Central memory CD8-positive, alpha-beta T cell (primary cell): ENCODE measurements around the gene ERC2.

Experiments
- ATAC-seq: fragments of 150-1000 bp; cut with Tn5 transposase; replicated peaks from 2 replicates; pipeline ENCODE4 v1.10.0; 2022; ENCODE audit warnings: mild to moderate bottlenecking, moderate FRiP score, moderate number of reproducible peaks; ENCODE audit not compliant: poor library complexity, severe bottlenecking; ENCODE audit errors: extremely low read depth
- DNase-seq, 2 donors: peaks; one replicate each; pipeline ENCODE4 v3.0.0; 2021; ENCODE audit warnings: low spot score in 2 of 2
- H3K27ac Mint-ChIP-seq: one replicate; pipeline ENCODE4 v1.8.0; 2022; ENCODE audit warnings: low read depth, mild to moderate bottlenecking, moderate library complexity, mixed read lengths
- H3K27me3 Mint-ChIP-seq: one replicate; pipeline ENCODE4 v1.8.0; 2022; ENCODE audit warnings: mixed read lengths
- H3K36me3 Mint-ChIP-seq: one replicate; pipeline ENCODE4 v1.8.0; 2022; ENCODE audit warnings: mild to moderate bottlenecking, moderate library complexity, mixed read lengths; ENCODE audit not compliant: insufficient read depth
- H3K4me1 Mint-ChIP-seq: one replicate; pipeline ENCODE4 v1.8.0; 2022; ENCODE audit warnings: mixed read lengths
- H3K4me3 Mint-ChIP-seq: one replicate; pipeline ENCODE4 v1.8.0; 2022; ENCODE audit warnings: mild to moderate bottlenecking, moderate library complexity, mixed read lengths
- H3K9me3 Mint-ChIP-seq: one replicate; pipeline ENCODE4 v1.8.0; 2022; ENCODE audit warnings: mixed read lengths

Gene ERC2

GRCh38 chr3:55873523-55874254 lies 594.6 kb downstream of the ERC2 start:
- no peak for DNase-seq

GRCh38 chr3:55870594-55870993 lies 597.7 kb downstream of the ERC2 start:
- DNase-seq (no peak), ATAC-seq (no peak)
- H3K9me3 Mint-ChIP-seq, result peaks cover 5% of the 10 kb centered on the region
- H3K4me1 Mint-ChIP-seq, result no peaks in the 10 kb centered on the region
- H3K36me3 Mint-ChIP-seq, result no peaks in the 10 kb centered on the region
- H3K27me3 Mint-ChIP-seq, result no peaks in the 10 kb centered on the region
- no peak overlapping the region for H3K27ac Mint-ChIP-seq
- H3K4me3 Mint-ChIP-seq, result no peak overlapping the region

More at GRCh38 chr3:55873523-55874254, 594.6 kb downstream of the ERC2 start:
- Mint-ChIP-seq H3K4me3 (no peak overlapping the region), H3K27me3 (no peaks in the 10 kb centered on the region), H3K4me1 (no peaks in the 10 kb centered on the region), H3K27ac (no peak overlapping the region), H3K36me3 (no peaks in the 10 kb centered on the region), H3K9me3 (peaks cover 5% of the 10 kb centered on the region)
- no peak for ATAC-seq

- Mint-ChIP-seq H3K9me3 (peaks cover 5% of the 10 kb centered on the region), H3K27me3 (no peaks in the 10 kb centered on the region), H3K4me3 (no peak overlapping the region), H3K27ac (no peak overlapping the region), H3K36me3 (no peaks in the 10 kb centered on the region), H3K4me1 (no peaks in the 10 kb centered on the region)
- DNase-seq (no peak), ATAC-seq (no peak)
These were observed 599.9 kb downstream of the ERC2 start for GRCh38 chr3:55868347-55868746.

- Mint-ChIP-seq H3K27ac (no peak overlapping the region), H3K9me3 (no peaks in the 10 kb centered on the region), H3K27me3 (no peaks in the 10 kb centered on the region), H3K4me3 (no peak overlapping the region), H3K4me1 (no peaks in the 10 kb centered on the region), H3K36me3 (no peaks in the 10 kb centered on the region)
- ATAC-seq, result no peak
- DNase-seq, result no peak
These were observed 605.2 kb downstream of the ERC2 start for GRCh38 chr3:55863028-55863427.

- H3K9me3 Mint-ChIP-seq, result no peaks in the 10 kb centered on the region
- DNase-seq (no peak), ATAC-seq (no peak)
- H3K27ac Mint-ChIP-seq, result no peak overlapping the region
- no peak overlapping the region for H3K4me3 Mint-ChIP-seq
- no peaks in the 10 kb centered on the region for H3K27me3 Mint-ChIP-seq
- H3K36me3 Mint-ChIP-seq, result no peaks in the 10 kb centered on the region
- H3K4me1 Mint-ChIP-seq, result no peaks in the 10 kb centered on the region
These were observed 608.1 kb downstream of the ERC2 start for GRCh38 chr3:55860049-55860721.

GRCh38 chr3:55859305-55859704 lies 609.0 kb downstream of the ERC2 start:
- DNase-seq (no peak), ATAC-seq (no peak)
- Mint-ChIP-seq H3K9me3 (no peaks in the 10 kb centered on the region), H3K27me3 (no peaks in the 10 kb centered on the region), H3K27ac (no peak overlapping the region), H3K36me3 (no peaks in the 10 kb centered on the region), H3K4me3 (no peak overlapping the region), H3K4me1 (no peaks in the 10 kb centered on the region)

- H3K4me3 Mint-ChIP-seq, result no peak overlapping the region
These were observed 609.5 kb downstream of the ERC2 start for GRCh38 chr3:55858727-55859126.

GRCh38 chr3:55858302-55858701 lies 610.0 kb downstream of the ERC2 start:
- Mint-ChIP-seq H3K27me3 (no peaks in the 10 kb centered on the region), H3K36me3 (no peaks in the 10 kb centered on the region), H3K4me3 (no peak overlapping the region), H3K9me3 (no peaks in the 10 kb centered on the region), H3K4me1 (no peaks in the 10 kb centered on the region), H3K27ac (no peak overlapping the region)
- no peak for ATAC-seq
- DNase-seq, result no peak

More at GRCh38 chr3:55858727-55859126, 609.5 kb downstream of the ERC2 start:
- no peak overlapping the region for H3K27ac Mint-ChIP-seq
- H3K9me3 Mint-ChIP-seq, result no peaks in the 10 kb centered on the region
- DNase-seq, result no peak
- no peaks in the 10 kb centered on the region for H3K36me3 Mint-ChIP-seq
- no peak for ATAC-seq
- H3K27me3 Mint-ChIP-seq, result no peaks in the 10 kb centered on the region
- no peaks in the 10 kb centered on the region for H3K4me1 Mint-ChIP-seq

- ATAC-seq, result no peak
These were observed 610.6 kb downstream of the ERC2 start for GRCh38 chr3:55857633-55858032.

GRCh38 chr3:55855311-55855710 lies 613.0 kb downstream of the ERC2 start:
- no peak for ATAC-seq
- H3K36me3 Mint-ChIP-seq, result no peaks in the 10 kb centered on the region

More at GRCh38 chr3:55857633-55858032, 610.6 kb downstream of the ERC2 start:
- no peak for DNase-seq
- Mint-ChIP-seq H3K4me3 (no peak overlapping the region), H3K27me3 (no peaks in the 10 kb centered on the region), H3K27ac (no peak overlapping the region), H3K36me3 (no peaks in the 10 kb centered on the region), H3K4me1 (no peaks in the 10 kb centered on the region), H3K9me3 (no peaks in the 10 kb centered on the region)

GRCh38 chr3:55854494-55854893 lies 613.8 kb downstream of the ERC2 start:
- Mint-ChIP-seq H3K9me3 (peaks cover 5% of the 10 kb centered on the region), H3K27me3 (no peaks in the 10 kb centered on the region), H3K4me1 (no peaks in the 10 kb centered on the region), H3K4me3 (no peak overlapping the region), H3K36me3 (no peaks in the 10 kb centered on the region), H3K27ac (no peak overlapping the region)
- DNase-seq (no peak), ATAC-seq (no peak)

More at GRCh38 chr3:55855311-55855710, 613.0 kb downstream of the ERC2 start:
- DNase-seq, result no peak
- no peaks in the 10 kb centered on the region for H3K27me3 Mint-ChIP-seq
- H3K27ac Mint-ChIP-seq, result no peak overlapping the region
- H3K4me1 Mint-ChIP-seq, result no peaks in the 10 kb centered on the region
- no peak overlapping the region for H3K4me3 Mint-ChIP-seq
- H3K9me3 Mint-ChIP-seq, result peaks cover 5% of the 10 kb centered on the region

- Mint-ChIP-seq H3K27ac (no peak overlapping the region), H3K27me3 (no peaks in the 10 kb centered on the region), H3K4me3 (no peak overlapping the region), H3K4me1 (no peaks in the 10 kb centered on the region), H3K36me3 (no peaks in the 10 kb centered on the region), H3K9me3 (peaks cover 5% of the 10 kb centered on the region)
- ATAC-seq (no peak), DNase-seq (no peak)
These were observed 615.9 kb downstream of the ERC2 start for GRCh38 chr3:55852326-55852725.

- ATAC-seq (no peak), DNase-seq (no peak)
- Mint-ChIP-seq H3K9me3 (peaks cover 24% of the 10 kb centered on the region), H3K4me3 (no peak overlapping the region), H3K36me3 (peaks cover 3% of the 10 kb centered on the region), H3K27ac (no peak overlapping the region), H3K27me3 (no peaks in the 10 kb centered on the region), H3K4me1 (no peaks in the 10 kb centered on the region)
These were observed 626.1 kb downstream of the ERC2 start for GRCh38 chr3:55842204-55842603.
